NB4 (cell line): ENCODE measurements around the gene EIPR1.
"Not testable (repeated sequence)": the region's sequence is repeated elsewhere in the genome, so short reads cannot be mapped to it uniquely, and the experiment has no call there.

ENCODE experiments used
- DNase-seq: peaks from one replicate; pipeline ENCODE4 v3.0.0; 2010; ENCODE audit warnings: low read depth
- H3K4me3 ChIP-seq: one replicate; pipeline ENCODE4 v1.5.1; 2011; ENCODE audit warnings: mild to moderate bottlenecking, low read depth, low read length, moderate library complexity
- CTCF ChIP-seq: IDR thresholded peaks from one replicate; pipeline ENCODE4 v1.5.1; 2012; ENCODE audit warnings: low read depth, low read length
- MAX ChIP-seq: IDR thresholded peaks from 2 replicates; pipeline ENCODE4 v1.6.1; 2011; ENCODE audit warnings: low read depth, low read length
- MYC ChIP-seq: IDR thresholded peaks from 2 replicates; pipeline ENCODE4 v1.6.1; 2011; ENCODE audit warnings: low read depth, low read length
- POLR2A ChIP-seq: IDR thresholded peaks from 2 replicates; pipeline ENCODE4 v1.6.1; 2011; ENCODE audit warnings: mild to moderate bottlenecking; ENCODE audit not compliant: insufficient read length; ENCODE audit errors: extremely low read depth

The EIPR1 gene

DNA sequence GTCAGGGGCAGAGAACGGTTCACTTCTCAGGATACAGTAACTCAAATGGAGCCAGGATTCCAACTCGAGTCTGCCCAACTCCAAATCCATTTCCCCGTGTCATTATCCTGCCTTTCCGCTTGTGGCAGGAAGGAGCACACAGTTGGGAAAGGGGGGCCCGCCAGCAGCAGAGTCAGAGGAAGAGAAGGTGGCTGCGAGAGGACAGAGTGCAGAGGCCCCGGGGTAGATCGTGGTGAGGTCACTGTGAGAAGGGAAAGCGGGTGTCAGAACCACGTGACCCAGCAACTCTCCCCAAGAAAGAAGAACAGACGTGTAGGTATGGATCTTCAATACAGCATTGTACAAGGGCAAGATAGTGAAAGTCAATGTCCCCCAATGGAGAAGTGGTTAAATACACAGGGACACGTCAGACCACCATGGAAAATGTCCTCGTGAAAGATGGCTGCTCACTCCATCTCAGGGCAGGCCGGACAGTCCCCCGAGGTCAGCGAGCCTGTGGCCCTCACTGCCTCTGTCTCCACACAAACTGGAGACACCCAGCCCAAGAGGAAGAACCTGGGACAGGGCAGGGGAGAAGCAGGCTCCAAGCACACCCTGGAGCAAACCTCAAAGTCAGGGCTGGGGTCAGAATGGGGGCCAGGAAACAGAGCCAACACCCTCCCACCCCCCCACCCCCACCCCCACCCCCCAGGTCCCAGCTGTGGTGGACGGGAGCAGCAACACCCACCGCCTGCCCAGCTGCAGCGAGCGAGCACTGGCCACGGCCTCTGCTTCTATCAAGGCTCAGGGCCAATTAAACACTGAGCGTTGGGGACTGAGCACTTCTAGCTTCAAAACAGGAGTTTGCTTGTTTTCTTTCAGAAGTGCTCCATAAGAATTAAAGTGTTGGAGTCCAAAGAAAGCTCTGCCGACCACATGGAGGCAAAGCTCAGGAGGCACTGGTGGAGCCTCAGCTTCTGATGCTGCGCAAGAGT, 92.7 kb downstream of the EIPR1 start:
- H3K4me3 ChIP-seq, result no peak overlapping the region
- TF ChIP-seq MYC (no peak), POLR2A (no peak), MAX (no peak), CTCF (no peak)

GRCh38 chr2:3283876-3284656, 93.6 kb downstream of the EIPR1 start:
- not testable (repeated sequence) for H3K4me3 ChIP-seq, DNase-seq

More for the DNA sequence above, 92.7 kb downstream of the EIPR1 start:
- no peak for DNase-seq

GRCh38 chr2:3283206-3283605, 94.4 kb downstream of the EIPR1 start:
- TF ChIP-seq MAX (no peak), MYC (no peak), CTCF (no peak), POLR2A (no peak)
- no peak for DNase-seq
- H3K4me3 ChIP-seq, result no peak overlapping the region

GRCh38 chr2:3282056-3282998, 95.3 kb downstream of the EIPR1 start:
- no peak for TF ChIP-seq MAX
- TF ChIP-seq CTCF, result no peak
- no peak for TF ChIP-seq MYC
- TF ChIP-seq POLR2A, result no peak
- no peak for DNase-seq
- no peak overlapping the region for H3K4me3 ChIP-seq

DNA sequence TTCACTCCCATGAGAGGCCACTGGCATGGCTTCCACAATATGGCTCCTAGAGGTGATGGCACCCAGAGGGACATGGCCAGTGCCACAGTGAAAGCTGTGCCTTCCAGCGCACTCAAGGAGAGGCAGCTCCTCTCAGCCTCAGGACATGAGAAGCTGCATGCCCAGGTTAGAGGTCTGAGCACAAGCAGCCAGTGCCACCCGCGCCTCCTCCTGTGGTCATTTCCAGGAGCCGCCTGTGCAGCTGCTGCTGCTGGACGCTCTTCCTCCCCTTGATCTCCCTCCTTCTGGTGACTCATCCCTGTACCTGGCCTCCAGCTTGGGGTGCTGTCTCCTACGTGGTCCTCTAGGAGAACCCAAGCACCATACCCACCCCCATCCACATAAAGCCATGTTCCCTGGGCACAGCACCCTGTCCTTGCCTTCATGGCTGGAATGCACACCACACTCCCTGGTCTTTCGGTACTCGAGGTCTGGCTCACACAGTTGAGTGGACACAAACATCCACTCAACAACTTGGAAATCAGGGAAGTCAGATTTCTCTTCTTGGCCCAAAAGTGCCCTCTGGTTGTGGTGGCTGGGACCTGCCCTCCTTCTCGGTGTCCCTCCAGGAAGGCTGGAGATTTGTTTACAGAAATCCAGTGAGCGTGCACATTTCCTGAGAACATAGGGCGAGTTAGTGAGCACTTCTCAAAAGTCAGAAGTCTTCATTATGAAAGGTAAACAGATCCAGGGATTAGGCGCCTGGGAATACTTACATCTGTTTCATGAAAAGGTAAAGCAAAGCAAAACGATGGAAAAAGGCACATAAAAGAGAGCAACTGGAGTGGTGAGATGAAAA, 96.7 kb downstream of the EIPR1 start:
- no peak overlapping the region for H3K4me3 ChIP-seq
- TF ChIP-seq MYC (no peak), CTCF (no peak), MAX (no peak), POLR2A (no peak)
- DNase-seq, result no peak
